Measurements from ENCODE around the gene AP2S1. TPM values are rescaled to one million over a fixed set of nuclear protein-coding genes. Genes with fewer than 3 reads are reported as not detected.
A peak's percentile ranks its signal among the peaks of the same experiment; 100 is the strongest.

The AP2S1 gene
- polyA plus RNA-seq, 1 experiment = 148 TPM

GRCh38 chr19:46862974-46863632 is 12.5 kb upstream of the AP2S1 start:
- H3K9me3 ChIP-seq (ENCODE audit: control insufficient read depth, insufficient read depth, low read length) = no peaks in the 10 kb centered on the region
- no peak for TF ChIP-seq CTCF (IDR thresholded peaks at IDR 0.05; ENCODE audit: low read depth, low read length)
- no peaks in the 10 kb centered on the region for H3K27me3 ChIP-seq (ENCODE audit: control insufficient read depth, insufficient read depth, low read length)
- H3K4me3 ChIP-seq (ENCODE audit: low read depth, low read length) = peak overlapping the region; percentile 83
- ChIA-PET CTCF (interaction anchor here (1.3 kb wide), 2 partner anchors 23 to 150 kb away, joined by 3 to 4 read pairs; no protein-coding TSS in a partner anchor), POLR2A (interaction anchor here (0.7 to 1.2 kb wide), 5 partner anchors 57 to 113 kb away, joined by 3 to 19 read pairs (median 4); partner anchors contain the start of gene SLC1A5)
- no peak for DNase-seq (ENCODE audit: low read depth, low spot score)
- no peak overlapping the region for H3K27ac ChIP-seq (ENCODE audit: low read depth, low read length)

GRCh38 chr19:46862503-46862834 is 11.8 kb upstream of the AP2S1 start:
- H3K27me3 ChIP-seq (ENCODE audit: control insufficient read depth, insufficient read depth, low read length) = no peaks in the 10 kb centered on the region
- H3K9me3 ChIP-seq (ENCODE audit: control insufficient read depth, insufficient read depth, low read length) = no peaks in the 10 kb centered on the region
- no peak for TF ChIP-seq CTCF (IDR thresholded peaks at IDR 0.05; ENCODE audit: low read depth, low read length)
- no peak for DNase-seq (ENCODE audit: low read depth, low spot score)
- ChIA-PET CTCF (interaction anchor here (1.3 kb wide), 2 partner anchors 128 to 151 kb away, joined by 3 read pairs; no protein-coding TSS in a partner anchor), POLR2A (interaction anchor here (0.7 to 1.3 kb wide), 3 partner anchors 81 to 128 kb away, joined by 3 to 5 read pairs (median 4); no protein-coding TSS in a partner anchor)
- peak overlapping the region; percentile 52 for H3K27ac ChIP-seq (ENCODE audit: low read depth, low read length)
- peak overlapping the region; percentile 83 for H3K4me3 ChIP-seq (ENCODE audit: low read depth, low read length)

GRCh38 chr19:46861691-46862502 is 11.3 kb upstream of the AP2S1 start:
- Histone ChIP-seq H3K4me3 (ENCODE audit: low read depth, low read length) (peak overlapping the region; percentile 83), H3K9me3 (ENCODE audit: control insufficient read depth, insufficient read depth, low read length) (no peaks in the 10 kb centered on the region), H3K27me3 (ENCODE audit: control insufficient read depth, insufficient read depth, low read length) (no peaks in the 10 kb centered on the region), H3K27ac (ENCODE audit: low read depth, low read length) (peak overlapping the region; percentile 52)
- no peak for TF ChIP-seq CTCF (IDR thresholded peaks at IDR 0.05; ENCODE audit: low read depth, low read length)
- POLR2A ChIA-PET = interaction anchor here (0.7 to 1.3 kb wide), 2 partner anchors 81 to 129 kb away, joined by 4 to 5 read pairs; no protein-coding TSS in a partner anchor
- no peak for DNase-seq (ENCODE audit: low read depth, low spot score)
- CTCF ChIA-PET = interaction anchor here (1.3 kb wide), 2 partner anchors 129 to 151 kb away, joined by 3 read pairs; no protein-coding TSS in a partner anchor

GRCh38 chr19:46860846-46861690 is 10.4 kb upstream of the AP2S1 start, which contains the start of gene ARHGAP35:
TSS of gene ARHGAP35 (plus strand) at chr19:46860997. CDS start at chr19:46918676, 57,679 bp downstream.
- no peaks in the 10 kb centered on the region for H3K27me3 ChIP-seq (ENCODE audit: control insufficient read depth, insufficient read depth, low read length)
- no peak for DNase-seq (ENCODE audit: low read depth, low spot score)
- TF ChIP-seq CTCF (IDR thresholded peaks at IDR 0.05; ENCODE audit: low read depth, low read length) = no peak
- H3K27ac ChIP-seq (ENCODE audit: low read depth, low read length) = peak within 1 kb of the TSS; percentile 91
- H3K9me3 ChIP-seq (ENCODE audit: control insufficient read depth, insufficient read depth, low read length) = no peaks in the 10 kb centered on the region
- ChIA-PET CTCF (interaction anchor here (1.3 kb wide), 1 partner anchor 130 kb away, joined by 3 read pairs; no protein-coding TSS in a partner anchor), POLR2A (interaction anchor here (0.7 to 1.3 kb wide), 3 partner anchors 21 to 130 kb away, joined by 3 to 4 read pairs (median 4); no protein-coding TSS in a partner anchor)
- H3K4me3 ChIP-seq (ENCODE audit: low read depth, low read length) = peak within 1 kb of the TSS; percentile 83
